Caco-2 (cell line): ENCODE data around the gene FOXD2. TPM values are rescaled to one million over a fixed set of nuclear protein-coding genes. Genes with fewer than 3 reads are reported as not detected.
A peak's percentile ranks its signal among the peaks of the same experiment; 100 is the strongest.

Experiments used
- BruUV-seq: library from RNA; stranded (reverse); fragments of 400-500 nt; replicated peaks from 2 replicates; lab custom pipeline; 2021; lab: Mats Ljungman, UMichigan
- CTCF ChIA-PET: fragments of 300-600 bp; sonication (Branson Sonifier 250); formaldehyde crosslinking; loops from one replicate; lab custom pipeline; 2022; ENCODE audit warnings: antibody characterized with exemption; lab: Charles Lee
- POLR2A ChIA-PET: fragments of 300-600 bp; sonication (Branson Sonifier 250); formaldehyde crosslinking; loops from one replicate; lab custom pipeline; 2022; ENCODE audit warnings: antibody characterized with exemption; lab: Charles Lee
- DNase-seq, 2 experiments: peaks; one replicate each; pipeline versions ENCODE4 v3.0.0 to v3.0.0-alpha.2; 2020 to 2022
- H3K27me3 ChIP-seq: replicated peaks from 2 replicates; pipeline ENCODE4 v1.6.0; 2011; ENCODE audit warnings: low read length; ENCODE audit not compliant: control insufficient read depth, insufficient read depth
- H3K36me3 ChIP-seq: 2 replicates; pipeline ENCODE4 v1.5.1; 2011; ENCODE audit warnings: low read length; ENCODE audit not compliant: control insufficient read depth, insufficient read depth
- H3K4me1 ChIP-seq: fragments of 250-450 bp; sonication (Bioruptor Pico); 2 replicates; pipeline ENCODE4 v1.5.1; 2020; ENCODE audit warnings: mild to moderate bottlenecking
- H3K4me3 ChIP-seq: 2 replicates; pipeline ENCODE4 v1.5.1; 2011; ENCODE audit warnings: low read depth, mild to moderate bottlenecking, control low read depth, low read length
- H3K9me3 ChIP-seq: fragments of 250-450 bp; sonication (Bioruptor Pico); 2 replicates; pipeline ENCODE4 v1.5.1; 2020; ENCODE audit warnings: mild to moderate bottlenecking, moderate library complexity
- H3K27ac Mint-ChIP-seq: one replicate; pipeline ENCODE4 v1.8.0; 2022; ENCODE audit warnings: mixed read lengths; ENCODE audit not compliant: unreplicated experiment
- H3K27me3 Mint-ChIP-seq: one replicate; pipeline ENCODE4 v1.8.0; 2022; ENCODE audit warnings: mixed read lengths; ENCODE audit not compliant: insufficient read depth, unreplicated experiment
- H3K36me3 Mint-ChIP-seq: one replicate; pipeline ENCODE4 v1.8.0; 2022; ENCODE audit warnings: mild to moderate bottlenecking, mixed read lengths; ENCODE audit not compliant: insufficient read depth, unreplicated experiment
- H3K4me1 Mint-ChIP-seq: one replicate; pipeline ENCODE4 v1.8.0; 2022; ENCODE audit warnings: low read depth, mixed read lengths; ENCODE audit not compliant: unreplicated experiment
- H3K4me3 Mint-ChIP-seq: one replicate; pipeline ENCODE4 v1.8.0; 2022; ENCODE audit warnings: mild to moderate bottlenecking, moderate library complexity, mixed read lengths; ENCODE audit not compliant: unreplicated experiment
- H3K9me3 Mint-ChIP-seq: one replicate; pipeline ENCODE4 v1.8.0; 2022; ENCODE audit warnings: mixed read lengths; ENCODE audit not compliant: unreplicated experiment
- CTCF ChIP-seq, 2 experiments: fragments of 200-600 bp in 1 of 2; IDR thresholded peaks; 1 replicate in 1 of 2; 2 replicates in 1 of 2; pipeline versions ENCODE4 v1.5.1 to v1.8.0; 2011 to 2022; ENCODE audit warnings: antibody characterized with exemption in 1 of 2, control low read depth in 1 of 2, inconsistent platforms in 1 of 2, low read depth in 1 of 2, low read length in 1 of 2, mild to moderate bottlenecking in 1 of 2, moderate library complexity in 1 of 2; ENCODE audit not compliant: insufficient read depth in 1 of 2, severe bottlenecking in 1 of 2, unreplicated experiment in 1 of 2
- intact Hi-C: fragments of 100-400 bp; cut with micrococcal nuclease; formaldehyde crosslinking; loops from one replicate; pipeline ENCODE4 v1.10.0; 2022; ENCODE audit not compliant: unreplicated experiment
- total RNA-seq: library from RNA; stranded (reverse); gene quantifications from 2 replicates; pipeline ENCODE4 v1.2.3, GENCODE V29; 2022

Gene FOXD2
- total RNA-seq, 1 experiment from 2014 or later: 4.6 TPM

- Mint-ChIP-seq H3K27ac (no peak overlapping the region), H3K4me1 (peaks cover 7% of the 10 kb centered on the region), H3K4me3 (no peak overlapping the region), H3K36me3 (no peaks in the 10 kb centered on the region), H3K27me3 (no peaks in the 10 kb centered on the region), H3K9me3 (no peaks in the 10 kb centered on the region)
- ChIA-PET POLR2A (interaction anchor here (0.6 kb wide), 2 partner anchors 15 to 108 kb away, joined by 3 read pairs; no protein-coding TSS in a partner anchor), CTCF (interaction anchor here (0.7 to 0.9 kb wide), 2 partner anchors 17 to 32 kb away, joined by 3 read pairs; partner anchors contain the start of gene FOXD2)
- Histone ChIP-seq H3K36me3 (no peaks in the 10 kb centered on the region), H3K27me3 (no peaks in the 10 kb centered on the region), H3K4me1 (no peaks in the 10 kb centered on the region), H3K9me3 (no peaks in the 10 kb centered on the region), H3K4me3 (no peak overlapping the region)
- intact Hi-C loops: loop anchor here (5.0 kb wide), 1 partner anchor 292 kb away; no protein-coding TSS in a partner anchor
- TF ChIP-seq CTCF (IDR thresholded peaks at IDR 0.05; ENCODE audit: insufficient read depth in 1 of 2, low read depth in 1 of 2, low read length in 1 of 2, severe bottlenecking in 1 of 2, unreplicated experiment in 1 of 2): no peak
- no TSS peak for BruUV-seq
- no peak for DNase-seq
Measured at GRCh38 chr1:47420547-47420946, 17.3 kb upstream of the FOXD2 start.

- H3K4me3 Mint-ChIP-seq: no peak overlapping the region
- peaks cover 6% of the 10 kb centered on the region for H3K36me3 Mint-ChIP-seq
- no peak overlapping the region for H3K27ac Mint-ChIP-seq
- no peak for TF ChIP-seq CTCF (IDR thresholded peaks at IDR 0.05; ENCODE audit: insufficient read depth in 1 of 2, low read depth in 1 of 2, low read length in 1 of 2, severe bottlenecking in 1 of 2, unreplicated experiment in 1 of 2)
- no peaks in the 10 kb centered on the region for H3K27me3 Mint-ChIP-seq
- POLR2A ChIA-PET: interaction anchor here (1.2 kb wide), 1 partner anchor 14 kb away, joined by 12 read pairs; the partner anchor contains the start of gene FOXD2
- DNase-seq: no peak
- no TSS peak for BruUV-seq
- Histone ChIP-seq H3K9me3 (no peaks in the 10 kb centered on the region), H3K4me3 (no peak overlapping the region), H3K4me1 (no peaks in the 10 kb centered on the region), H3K36me3 (no peaks in the 10 kb centered on the region), H3K27me3 (no peaks in the 10 kb centered on the region)
- H3K4me1 Mint-ChIP-seq: peaks cover 7% of the 10 kb centered on the region
- CTCF ChIA-PET: interaction anchor here (0.6 to 1.9 kb wide), 11 partner anchors 14 to 302 kb away, joined by 3 to 8 read pairs (median 4); partner anchors contain the start of genes CMPK1 and FOXD2
- no peaks in the 10 kb centered on the region for H3K9me3 Mint-ChIP-seq
- intact Hi-C loops: loop anchor here (1.0 to 5.0 kb wide), 4 partner anchors 36 to 288 kb away; no protein-coding TSS in a partner anchor
Measured at GRCh38 chr1:47423872-47424271, 14.0 kb upstream of the FOXD2 start.

DNA sequence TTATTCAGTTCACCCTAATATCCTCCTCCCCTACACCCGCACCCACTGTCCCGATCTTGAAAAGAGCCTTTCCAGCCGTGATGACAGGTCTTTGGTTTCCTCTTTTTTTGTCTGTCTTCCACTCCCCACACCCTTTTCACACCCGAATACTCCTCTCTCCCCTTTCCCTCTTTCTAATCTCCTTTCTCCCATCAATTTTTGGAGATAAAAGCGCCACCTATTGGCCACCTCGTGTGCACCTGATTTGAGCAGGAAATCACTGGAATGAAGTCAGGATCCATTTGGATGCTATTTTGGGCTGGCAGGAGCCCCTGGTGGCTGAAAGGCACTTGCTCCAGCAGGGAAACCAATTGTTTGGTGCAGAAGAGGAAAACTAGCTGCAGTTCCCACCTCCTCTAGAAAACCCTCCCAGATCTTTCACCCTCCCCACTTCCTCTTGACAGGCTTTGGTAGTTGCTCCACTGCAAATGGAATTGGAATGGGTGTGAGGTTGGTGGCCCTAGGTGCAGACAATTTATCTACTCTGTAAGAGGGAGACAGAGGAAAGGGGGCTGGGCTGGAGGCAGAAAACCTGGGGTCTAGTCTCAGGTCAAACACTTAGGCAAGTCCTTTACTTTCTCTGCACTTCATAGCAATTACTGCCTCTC, 13.4 kb upstream of the FOXD2 start:
- no peak overlapping the region for H3K27ac Mint-ChIP-seq
- no TSS peak for BruUV-seq
- POLR2A ChIA-PET: interaction anchor here (0.5 kb wide), 1 partner anchor 13 kb away, joined by 6 read pairs; the partner anchor contains the start of gene FOXD2

More for the DNA sequence above, 13.4 kb upstream of the FOXD2 start:
- Mint-ChIP-seq H3K9me3 (no peaks in the 10 kb centered on the region), H3K27me3 (no peaks in the 10 kb centered on the region), H3K4me3 (no peak overlapping the region), H3K4me1 (peaks cover 7% of the 10 kb centered on the region), H3K36me3 (peaks cover 6% of the 10 kb centered on the region)
- DNase-seq: peak; percentile 61 to 75
- CTCF ChIA-PET: interaction anchor here (0.8 to 1.9 kb wide), 8 partner anchors 13 to 246 kb away, joined by 3 to 8 read pairs (median 6); partner anchors contain the start of genes CMPK1 and FOXD2
- peak; percentile 80 to 83 for TF ChIP-seq CTCF (IDR thresholded peaks at IDR 0.05; ENCODE audit: insufficient read depth in 1 of 2, low read depth in 1 of 2, low read length in 1 of 2, severe bottlenecking in 1 of 2, unreplicated experiment in 1 of 2)
- H3K4me3 ChIP-seq: no peak overlapping the region
- no peaks in the 10 kb centered on the region for H3K4me1 ChIP-seq
- H3K9me3 ChIP-seq: no peaks in the 10 kb centered on the region
- H3K36me3 ChIP-seq: no peaks in the 10 kb centered on the region
- no peaks in the 10 kb centered on the region for H3K27me3 ChIP-seq
- intact Hi-C loops: loop anchor here (1.0 to 5.0 kb wide), 4 partner anchors 36 to 288 kb away; no protein-coding TSS in a partner anchor
